ENCODE measurements around the gene SYNE2. TPM values are rescaled to one million over a fixed set of nuclear protein-coding genes. Genes with fewer than 3 reads are reported as not detected.
A peak's percentile ranks its signal among the peaks of the same experiment; 100 is the strongest.
"Not testable (repeated sequence)": the region's sequence is repeated elsewhere in the genome, so short reads cannot be mapped to it uniquely, and the experiment has no call there.

Gene SYNE2, protein sequence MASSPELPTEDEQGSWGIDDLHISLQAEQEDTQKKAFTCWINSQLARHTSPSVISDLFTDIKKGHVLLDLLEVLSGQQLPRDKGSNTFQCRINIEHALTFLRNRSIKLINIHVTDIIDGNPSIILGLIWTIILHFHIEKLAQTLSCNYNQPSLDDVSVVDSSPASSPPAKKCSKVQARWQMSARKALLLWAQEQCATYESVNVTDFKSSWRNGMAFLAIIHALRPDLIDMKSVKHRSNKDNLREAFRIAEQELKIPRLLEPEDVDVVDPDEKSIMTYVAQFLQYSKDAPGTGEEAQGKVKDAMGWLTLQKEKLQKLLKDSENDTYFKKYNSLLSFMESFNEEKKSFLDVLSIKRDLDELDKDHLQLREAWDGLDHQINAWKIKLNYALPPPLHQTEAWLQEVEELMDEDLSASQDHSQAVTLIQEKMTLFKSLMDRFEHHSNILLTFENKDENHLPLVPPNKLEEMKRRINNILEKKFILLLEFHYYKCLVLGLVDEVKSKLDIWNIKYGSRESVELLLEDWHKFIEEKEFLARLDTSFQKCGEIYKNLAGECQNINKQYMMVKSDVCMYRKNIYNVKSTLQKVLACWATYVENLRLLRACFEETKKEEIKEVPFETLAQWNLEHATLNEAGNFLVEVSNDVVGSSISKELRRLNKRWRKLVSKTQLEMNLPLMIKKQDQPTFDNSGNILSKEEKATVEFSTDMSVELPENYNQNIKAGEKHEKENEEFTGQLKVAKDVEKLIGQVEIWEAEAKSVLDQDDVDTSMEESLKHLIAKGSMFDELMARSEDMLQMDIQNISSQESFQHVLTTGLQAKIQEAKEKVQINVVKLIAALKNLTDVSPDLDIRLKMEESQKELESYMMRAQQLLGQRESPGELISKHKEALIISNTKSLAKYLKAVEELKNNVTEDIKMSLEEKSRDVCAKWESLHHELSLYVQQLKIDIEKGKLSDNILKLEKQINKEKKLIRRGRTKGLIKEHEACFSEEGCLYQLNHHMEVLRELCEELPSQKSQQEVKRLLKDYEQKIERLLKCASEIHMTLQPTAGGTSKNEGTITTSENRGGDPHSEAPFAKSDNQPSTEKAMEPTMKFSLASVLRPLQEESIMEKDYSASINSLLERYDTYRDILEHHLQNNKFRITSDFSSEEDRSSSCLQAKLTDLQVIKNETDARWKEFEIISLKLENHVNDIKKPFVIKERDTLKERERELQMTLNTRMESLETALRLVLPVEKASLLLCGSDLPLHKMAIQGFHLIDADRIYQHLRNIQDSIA (N-terminal part only)
- total RNA-seq (ENCODE audit: insufficient read depth, low replicate concordance): 88.6 TPM

GRCh38 chr14:63852817-63853731 lies at the start of gene SYNE2:
TSS of gene SYNE2 (plus strand) at chr14:63853004. CDS start at chr14:63909149, 56,145 bp downstream.
- peak; percentile 80 for DNase-seq (ENCODE audit: low spot score)

GRCh38 chr14:63803221-63803791 lies 49.5 kb upstream of the SYNE2 start:
- not testable (repeated sequence) for DNase-seq (ENCODE audit: low spot score)

GRCh38 chr14:63806064-63806463 lies 46.7 kb upstream of the SYNE2 start:
- DNase-seq (ENCODE audit: low spot score): not testable (repeated sequence)

DNA sequence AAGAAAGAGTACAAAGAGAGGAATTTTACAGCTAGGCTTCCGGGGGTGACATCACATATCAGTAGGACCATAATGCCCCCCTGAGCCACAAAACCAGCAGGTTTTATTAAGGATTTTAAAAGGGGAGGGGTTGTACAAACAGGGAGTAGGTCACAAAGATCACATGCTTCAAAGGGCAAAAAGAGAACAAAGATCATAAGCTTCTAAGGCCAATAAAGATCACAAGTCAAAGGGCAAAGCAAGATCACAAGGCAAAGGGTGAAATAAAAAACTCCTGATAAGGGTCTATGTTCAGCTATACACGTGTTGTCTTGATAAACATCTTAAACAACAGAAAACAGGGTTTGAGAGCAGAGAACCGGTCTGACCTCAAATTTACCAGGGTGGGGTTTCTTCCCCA lies 41.1 kb upstream of the SYNE2 start:
- not testable (repeated sequence) for DNase-seq (ENCODE audit: low spot score)

DNA sequence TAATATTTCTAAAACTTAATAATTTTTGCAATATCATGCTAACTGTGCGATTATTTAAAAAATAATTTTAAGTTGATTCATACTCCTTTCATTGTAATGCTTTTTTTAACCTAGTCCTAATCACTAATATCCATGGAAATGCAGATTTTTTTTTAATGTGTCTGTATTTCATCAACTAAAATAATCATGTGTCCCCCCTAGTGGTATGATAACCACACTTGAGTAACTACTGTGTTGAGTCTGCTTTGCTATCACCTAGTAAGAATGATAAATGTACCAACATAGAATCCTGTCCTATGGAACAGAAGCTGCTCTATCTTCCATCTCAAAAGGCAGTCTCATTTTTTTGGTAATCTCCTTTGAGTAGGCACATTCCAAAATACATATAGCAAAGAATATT lies 19.1 kb upstream of the SYNE2 start:
- DNase-seq (ENCODE audit: low spot score): no peak

- no peak for DNase-seq (ENCODE audit: low spot score)
Measured at GRCh38 chr14:63840981-63841380, 11.8 kb upstream of the SYNE2 start.

GRCh38 chr14:63843796-63844195 lies 9.0 kb upstream of the SYNE2 start:
- DNase-seq (ENCODE audit: low spot score): no peak

DNA sequence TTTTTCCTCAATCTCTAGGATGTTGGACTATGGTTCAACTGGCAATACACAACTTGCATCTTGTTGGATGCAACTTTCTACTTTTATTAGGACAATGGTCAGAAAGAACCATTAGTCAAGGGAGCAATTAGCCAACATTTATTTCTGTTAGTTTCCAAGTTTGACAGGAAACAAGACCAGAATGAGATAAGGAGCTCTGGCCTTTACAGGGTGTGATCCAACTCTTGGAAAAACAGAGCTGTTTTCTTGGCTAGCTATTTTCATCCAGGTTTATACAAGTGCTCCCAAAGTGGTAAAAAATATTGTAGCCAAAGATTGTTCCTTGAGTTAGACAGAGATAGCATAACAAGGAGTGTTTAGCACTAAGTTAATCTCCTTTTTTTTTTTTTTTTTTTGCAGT lies 3.9 kb upstream of the SYNE2 start:
- no peak for DNase-seq (ENCODE audit: low spot score)

GRCh38 chr14:63852271-63852816 lies 460 bp upstream of the SYNE2 start:
- peak; percentile 49 for DNase-seq (ENCODE audit: low spot score)

DNA sequence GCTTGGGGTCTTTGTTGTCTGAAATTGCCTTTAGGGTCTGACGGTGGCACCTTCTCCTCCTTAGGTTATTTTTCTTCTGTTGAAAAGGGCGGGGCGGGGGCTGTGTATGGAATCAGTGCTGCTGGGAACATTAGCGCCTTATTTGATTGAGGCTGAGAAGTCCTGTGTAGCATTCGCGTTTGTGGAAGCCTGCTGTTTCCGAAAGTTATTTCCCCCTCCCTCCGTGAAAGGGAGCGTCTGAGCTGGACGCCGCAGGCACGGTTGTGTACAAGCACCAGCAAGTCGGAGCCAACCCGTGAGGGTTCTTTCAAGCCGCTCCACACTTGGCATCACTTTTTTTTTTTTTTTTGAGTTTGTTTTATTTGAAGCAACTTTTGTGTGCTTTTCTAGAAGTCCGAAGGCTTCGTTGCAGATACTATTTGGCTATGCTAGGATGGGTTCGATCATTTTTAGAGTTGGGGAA lies 1.1 kb downstream of the SYNE2 start:
- DNase-seq (ENCODE audit: low spot score): peak; percentile 85

DNA sequence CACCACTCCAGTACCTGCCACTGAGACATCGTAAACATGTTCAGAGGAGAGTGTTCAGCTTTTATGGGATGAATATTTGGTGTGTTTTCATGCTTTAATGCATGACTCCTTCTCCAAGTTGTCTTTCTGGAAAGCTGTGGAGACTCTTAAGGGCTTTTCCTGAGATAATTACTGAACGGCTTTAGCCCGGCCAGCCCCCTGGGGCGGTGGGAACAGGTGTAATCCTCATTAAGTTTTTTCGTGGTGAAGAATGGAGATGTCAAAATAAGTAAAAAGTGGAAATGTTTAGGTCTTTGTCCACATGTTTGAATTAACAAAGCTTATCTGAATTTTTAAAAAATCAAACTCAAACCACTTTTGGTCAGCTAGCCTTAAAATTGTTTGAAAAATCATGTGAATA lies 1.5 kb downstream of the SYNE2 start:
- DNase-seq (ENCODE audit: low spot score): no peak

DNA sequence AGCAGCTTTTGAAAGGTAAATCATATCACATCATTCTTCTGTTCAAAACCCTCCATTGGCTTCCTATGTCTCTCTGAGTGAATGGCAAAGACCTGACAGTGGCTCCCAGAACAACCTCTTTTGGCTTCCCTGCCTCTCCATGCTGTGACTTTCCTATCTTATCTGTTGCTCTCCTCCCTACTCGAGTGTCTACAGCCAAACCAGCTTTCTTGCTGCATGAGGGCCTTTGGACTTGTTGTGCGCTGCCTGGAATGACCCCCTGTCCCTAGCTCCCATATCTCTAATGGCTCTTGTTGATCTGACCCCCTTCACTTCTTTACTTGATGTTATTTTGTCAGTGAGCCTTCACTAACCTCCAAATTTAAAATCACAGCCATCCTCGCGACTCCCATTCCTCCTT lies 2.5 kb downstream of the SYNE2 start:
- no peak for DNase-seq (ENCODE audit: low spot score)

DNA sequence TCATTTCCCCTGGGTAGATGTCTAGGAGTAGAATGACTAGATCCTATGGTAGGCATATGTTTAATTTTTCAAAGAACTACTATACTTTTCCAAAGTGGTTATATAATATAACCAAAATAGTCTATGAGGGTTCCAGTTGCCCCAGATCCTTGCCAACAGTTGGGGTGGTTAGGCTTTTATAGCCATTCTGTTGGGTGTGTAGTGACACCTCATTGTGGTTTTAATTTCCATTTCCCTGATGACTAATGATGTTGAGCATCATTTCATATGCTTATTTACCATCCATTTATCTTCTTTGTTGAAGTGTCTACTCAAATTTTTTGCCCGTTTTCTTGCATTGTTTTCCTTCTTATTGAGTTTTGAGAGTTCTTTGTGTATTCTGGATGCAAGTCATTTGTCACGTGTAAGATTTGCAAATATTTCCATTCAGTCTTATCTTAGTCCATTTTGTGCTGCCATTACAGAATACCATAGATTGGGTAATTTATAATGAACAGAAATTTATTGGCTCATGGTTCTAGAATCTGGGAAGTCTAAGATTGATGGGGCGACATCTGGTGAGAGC lies 4.7 kb downstream of the SYNE2 start:
- no peak for DNase-seq (ENCODE audit: low spot score)

GRCh38 chr14:63860146-63860545 lies 7.3 kb downstream of the SYNE2 start:
- peak; percentile 49 for DNase-seq (ENCODE audit: low spot score)

GRCh38 chr14:63862163-63862562 lies 9.4 kb downstream of the SYNE2 start:
- no peak for DNase-seq (ENCODE audit: low spot score)

GRCh38 chr14:63863004-63863403 lies 10.2 kb downstream of the SYNE2 start:
- no peak for DNase-seq (ENCODE audit: low spot score)

DNA sequence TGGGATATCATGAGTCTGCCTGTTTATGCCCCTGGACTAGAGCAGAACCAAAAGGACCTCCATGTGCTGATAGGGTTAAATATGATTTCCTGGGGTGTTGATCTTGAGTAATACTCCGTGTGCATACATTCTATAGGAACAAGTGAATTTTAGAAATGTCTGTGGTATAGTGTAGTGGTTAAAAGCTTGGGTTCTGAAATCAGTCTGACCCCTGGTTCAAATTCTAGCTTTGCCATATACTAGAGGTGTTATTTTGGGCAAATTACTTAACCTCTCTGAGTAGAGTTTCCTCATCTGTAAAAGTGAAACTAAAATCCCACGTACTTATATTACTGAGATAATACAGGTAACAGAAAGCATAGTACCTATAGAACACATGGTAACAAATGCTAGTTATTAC lies 12.0 kb downstream of the SYNE2 start:
- DNase-seq (ENCODE audit: low spot score): not testable (repeated sequence)

- DNase-seq (ENCODE audit: low spot score): peak; percentile 52
Measured at GRCh38 chr14:63867933-63868921, 15.4 kb downstream of the SYNE2 start.
